WI38 (cell line): Measurements from ENCODE around the gene IGLON5.

Source experiments
- H3K4me3 ChIP-seq: 2 replicates; pipeline ENCODE4 v1.5.1; 2011; ENCODE audit warnings: low read depth, mild to moderate bottlenecking, control low read depth, low read length
- CTCF ChIP-seq: IDR thresholded peaks from 2 replicates; pipeline ENCODE4 v1.5.1; 2012; ENCODE audit warnings: low read depth, mild to moderate bottlenecking, control low read depth, low read length

The IGLON5 gene

GRCh38 chr19:51282335-51282734 is 29.1 kb upstream of the IGLON5 start:
- H3K4me3 ChIP-seq = no peak overlapping the region
- no peak for TF ChIP-seq CTCF

- no peak overlapping the region for H3K4me3 ChIP-seq
- no peak for TF ChIP-seq CTCF
Observed at GRCh38 chr19:51285682-51286081, 25.8 kb upstream of the IGLON5 start.

GRCh38 chr19:51289635-51290034 is 21.8 kb upstream of the IGLON5 start:
- TF ChIP-seq CTCF = no peak
- no peak overlapping the region for H3K4me3 ChIP-seq

GRCh38 chr19:51292971-51293370 is 18.5 kb upstream of the IGLON5 start:
- no peak for TF ChIP-seq CTCF
- no peak overlapping the region for H3K4me3 ChIP-seq

GRCh38 chr19:51293571-51294210 is 17.8 kb upstream of the IGLON5 start:
- TF ChIP-seq CTCF = no peak

GRCh38 chr19:51294211-51294976 is 17.1 kb upstream of the IGLON5 start:
- no peak for TF ChIP-seq CTCF
- H3K4me3 ChIP-seq = no peak overlapping the region

More at GRCh38 chr19:51293571-51294210, 17.8 kb upstream of the IGLON5 start:
- no peak overlapping the region for H3K4me3 ChIP-seq

- H3K4me3 ChIP-seq = no peak overlapping the region
- no peak for TF ChIP-seq CTCF
Observed at GRCh38 chr19:51294977-51295375, 16.5 kb upstream of the IGLON5 start.
